ENCODE results near the gene MLXIP. TPM values are rescaled to one million over a fixed set of nuclear protein-coding genes. Genes with fewer than 3 reads are reported as not detected.

The MLXIP gene
- total RNA-seq, 1 donor from 2014 or later, result 16.9 TPM

GRCh38 chr12:122184517-122184916, 106.0 kb downstream of the MLXIP start:
- TF ChIP-seq POLR2A (IDR thresholded peaks at IDR 0.05) (no peak), POLR2AphosphoS5 (IDR thresholded peaks at IDR 0.05; ENCODE audit: insufficient read depth in 1 of 2, low read depth in 1 of 2) (no peak), CTCF (IDR thresholded peaks at IDR 0.05) (no peak)
- Histone ChIP-seq H3K36me3 (no peaks in the 10 kb centered on the region), H3K4me1 (peaks cover 9% of the 10 kb centered on the region), H3K9me3 (no peaks in the 10 kb centered on the region), H3K27ac (no peak overlapping the region), H3K27me3 (no peaks in the 10 kb centered on the region), H3K4me3 (no peak overlapping the region)
- intact Hi-C loops (cut with DNase I), result no loop called here
- no peak for DNase-seq (ENCODE audit: extremely low spot score in 2 of 2)

GRCh38 chr12:122185079-122185478, 106.5 kb downstream of the MLXIP start:
- DNase-seq (ENCODE audit: extremely low spot score in 2 of 2), result no peak
- Histone ChIP-seq H3K27ac (no peak overlapping the region), H3K27me3 (no peaks in the 10 kb centered on the region), H3K9me3 (no peaks in the 10 kb centered on the region), H3K4me1 (peaks cover 9% of the 10 kb centered on the region), H3K4me3 (no peak overlapping the region), H3K36me3 (no peaks in the 10 kb centered on the region)
- intact Hi-C loops (cut with DNase I), result no loop called here
- TF ChIP-seq CTCF (IDR thresholded peaks at IDR 0.05), result no peak
- TF ChIP-seq POLR2A (IDR thresholded peaks at IDR 0.05), result no peak
- no peak for TF ChIP-seq POLR2AphosphoS5 (IDR thresholded peaks at IDR 0.05; ENCODE audit: insufficient read depth in 1 of 2, low read depth in 1 of 2)

DNA sequence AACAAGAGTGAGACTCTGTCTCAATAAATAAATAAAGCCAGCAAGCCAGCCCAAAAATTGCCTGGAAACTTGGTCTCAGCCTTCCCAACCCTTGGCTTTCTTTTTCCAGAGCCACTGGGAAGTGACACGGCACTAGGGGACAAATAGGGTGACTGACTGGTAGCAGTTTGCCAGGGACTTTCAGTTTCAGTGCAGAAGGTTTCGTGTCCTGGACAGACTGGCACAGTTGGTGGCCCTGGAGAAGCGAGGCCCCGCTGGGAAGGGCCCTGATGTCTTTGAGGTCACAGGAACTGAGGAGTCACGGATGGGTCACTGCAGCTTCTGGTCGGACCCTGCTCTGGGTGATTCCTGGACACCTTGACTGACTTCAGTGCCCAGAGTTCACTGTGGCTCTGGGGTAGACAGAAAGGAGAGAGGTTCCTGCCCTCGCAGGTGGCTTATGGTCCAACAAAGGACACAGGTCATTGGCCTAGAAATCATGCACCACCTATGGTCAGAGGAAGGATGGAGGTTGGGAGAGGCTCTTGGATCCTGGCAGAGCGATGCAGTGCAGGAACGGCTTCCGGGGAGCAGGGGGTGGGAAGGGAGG, 107.0 kb downstream of the MLXIP start:
- Histone ChIP-seq H3K27me3 (no peaks in the 10 kb centered on the region), H3K9me3 (no peaks in the 10 kb centered on the region), H3K36me3 (no peaks in the 10 kb centered on the region), H3K27ac (no peak overlapping the region), H3K4me1 (peaks cover 9% of the 10 kb centered on the region), H3K4me3 (no peak overlapping the region)
- DNase-seq (ENCODE audit: extremely low spot score in 2 of 2), result no peak
- intact Hi-C loops (cut with DNase I), result no loop called here
- TF ChIP-seq POLR2AphosphoS5 (IDR thresholded peaks at IDR 0.05; ENCODE audit: insufficient read depth in 1 of 2, low read depth in 1 of 2) (no peak), CTCF (IDR thresholded peaks at IDR 0.05) (no peak)

DNA sequence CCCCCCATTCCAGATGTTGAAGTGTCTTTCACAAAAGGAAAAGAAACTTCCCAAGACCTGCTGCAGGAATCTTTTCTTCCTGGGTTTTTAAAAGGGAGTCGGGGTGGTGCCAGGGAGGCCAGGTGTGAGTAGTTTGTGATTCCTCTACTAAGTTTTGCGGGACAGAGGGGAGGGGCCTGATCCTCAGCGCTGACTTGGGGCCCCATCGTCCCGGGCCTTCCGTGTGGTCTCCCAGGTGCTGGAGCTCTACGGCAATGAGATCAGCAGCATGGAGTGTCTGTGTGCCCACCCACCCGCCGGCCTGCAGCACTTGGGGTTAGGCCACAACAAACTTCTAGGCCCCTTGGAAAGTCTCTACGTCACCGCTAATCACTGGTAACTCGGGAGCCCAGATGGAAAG, 108.9 kb downstream of the MLXIP start:
- no peaks in the 10 kb centered on the region for H3K9me3 ChIP-seq
- DNase-seq (ENCODE audit: extremely low spot score in 2 of 2), result no peak
- peaks cover 9% of the 10 kb centered on the region for H3K4me1 ChIP-seq
- H3K4me3 ChIP-seq, result no peak overlapping the region
- H3K27me3 ChIP-seq, result no peaks in the 10 kb centered on the region
- H3K36me3 ChIP-seq, result no peaks in the 10 kb centered on the region
- no peak for TF ChIP-seq POLR2AphosphoS5 (IDR thresholded peaks at IDR 0.05; ENCODE audit: insufficient read depth in 1 of 2, low read depth in 1 of 2)
- H3K27ac ChIP-seq, result no peak overlapping the region
- intact Hi-C loops (cut with DNase I), result no loop called here

DNA sequence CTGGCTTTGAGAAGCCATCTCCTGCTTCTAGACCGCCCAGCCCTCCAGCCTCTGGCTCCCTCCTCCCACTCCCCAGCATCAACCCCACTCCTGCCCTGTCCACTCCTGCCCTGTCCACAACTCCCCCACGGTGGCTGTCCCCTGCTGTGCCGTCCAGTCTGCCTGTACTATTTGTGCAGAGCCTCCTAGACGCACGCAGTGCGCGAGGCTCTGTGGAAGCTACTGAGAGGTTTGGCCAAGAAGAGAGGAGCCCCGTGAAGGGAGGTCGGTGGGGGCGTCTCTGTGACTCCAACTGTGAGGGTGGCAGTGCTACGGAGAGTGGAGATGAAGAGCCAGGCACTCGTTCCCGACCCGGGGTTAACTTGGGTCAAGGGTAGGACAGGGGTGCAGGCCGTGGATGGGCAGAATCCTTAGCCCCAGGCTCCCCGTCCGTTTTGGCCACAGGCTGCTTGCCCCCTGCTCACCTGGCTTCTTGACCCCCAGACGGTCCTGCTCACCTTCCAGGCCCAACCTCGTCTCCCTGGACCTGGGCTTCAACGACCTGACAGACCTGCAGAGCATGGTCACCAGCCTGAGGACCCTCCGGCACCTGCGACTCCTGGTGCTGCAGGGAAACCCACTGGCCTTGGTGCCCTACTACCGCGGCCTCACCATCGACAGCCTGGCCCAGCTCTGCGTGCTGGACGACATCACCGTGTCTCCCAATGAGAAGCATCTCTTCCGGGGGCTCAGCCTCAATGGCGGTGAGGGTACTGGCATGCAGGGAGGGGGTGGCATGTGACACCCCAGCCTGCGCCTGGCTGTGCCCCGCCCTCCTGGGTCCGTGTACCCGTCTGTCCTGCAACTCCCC, 111.3 kb downstream of the MLXIP start:
- Histone ChIP-seq H3K4me3 (no peak overlapping the region), H3K27ac (no peak overlapping the region), H3K4me1 (no peaks in the 10 kb centered on the region), H3K36me3 (no peaks in the 10 kb centered on the region), H3K9me3 (no peaks in the 10 kb centered on the region), H3K27me3 (no peaks in the 10 kb centered on the region)
- DNase-seq (ENCODE audit: extremely low spot score in 2 of 2), result no peak
- intact Hi-C loops (cut with DNase I), result no loop called here
- no peak for TF ChIP-seq POLR2AphosphoS5 (IDR thresholded peaks at IDR 0.05; ENCODE audit: insufficient read depth in 1 of 2, low read depth in 1 of 2)
- TF ChIP-seq CTCF (IDR thresholded peaks at IDR 0.05), result no peak
- no peak for TF ChIP-seq POLR2A (IDR thresholded peaks at IDR 0.05)
